Renal cortical epithelial cell (primary cell): ENCODE measurements around the gene BTBD17. TPM values are rescaled to one million over a fixed set of nuclear protein-coding genes. Genes with fewer than 3 reads are reported as not detected.

Experiments
- total RNA-seq: library from RNA; depleted of rRNA; stranded (reverse); fragments of >200 nt; gene quantifications from 2 replicates; pipeline ENCODE4 v1.2.3, GENCODE V29; 2014

The BTBD17 gene
- total RNA-seq, 1 donor from 2014 or later, result not detected

Other genes with a start within 250 kb of the BTBD17 start
- 321 and 436 TPM in 2 replicates for gene RPL38, start 158.2 kb downstream of the BTBD17 start, total RNA-seq
- gene TTYH2, start 148.3 kb downstream of the BTBD17 start, total RNA-seq, result under 0.01 and 0.60 TPM in 2 replicates
- not detected in 2 replicates for gene DNAI2, start 87.6 kb downstream of the BTBD17 start, total RNA-seq
- gene KIF19, start 35.6 kb downstream of the BTBD17 start, total RNA-seq, result not detected in 2 replicates
- gene GPR142, start 5.6 kb upstream of the BTBD17 start, total RNA-seq, result not detected in 2 replicates
- 91.0 and 345 TPM in 2 replicates for gene GPRC5C, start 70.2 kb upstream of the BTBD17 start, total RNA-seq
- gene CD300A, start 104.8 kb upstream of the BTBD17 start, total RNA-seq, result 0.05 TPM in 1 of 2 replicates, not detected in the other
- gene CD300LB, start 169.6 kb upstream of the BTBD17 start, total RNA-seq, result not detected in 2 replicates
- gene CD300C, start 184.2 kb upstream of the BTBD17 start, total RNA-seq, result 0.05 TPM in 1 of 2 replicates, not detected in the other
- gene CD300H, start 205.6 kb upstream of the BTBD17 start, total RNA-seq, result not detected in 2 replicates
- gene CD300LD, start 230.4 kb upstream of the BTBD17 start, total RNA-seq, result not detected in 2 replicates